SU-DHL-6 (cell line): ENCODE results near the gene SHISAL1.

ENCODE experiments used
- EZH2phosphoT487 ChIP-seq: fragments of 200-600 bp; sonication (generic), shearing (Covaris generic); conservative IDR thresholded peaks from 2 replicates; pipeline ENCODE4 v1.6.1; 2018; ENCODE audit warnings: mild to moderate bottlenecking, antibody characterized with exemption, low read length, moderate library complexity, mixed read lengths
- TF ChIP-seq, protein P1 (sequence below): fragments of 200-600 bp; sonication (generic); IDR thresholded peaks from one replicate; pipeline ENCODE4 v1.5.1; 2017; ENCODE audit warnings: antibody characterized with exemption, mild to moderate bottlenecking, low read length, moderate library complexity; ENCODE audit not compliant: insufficient read depth, poor library complexity, severe bottlenecking

DNA sequence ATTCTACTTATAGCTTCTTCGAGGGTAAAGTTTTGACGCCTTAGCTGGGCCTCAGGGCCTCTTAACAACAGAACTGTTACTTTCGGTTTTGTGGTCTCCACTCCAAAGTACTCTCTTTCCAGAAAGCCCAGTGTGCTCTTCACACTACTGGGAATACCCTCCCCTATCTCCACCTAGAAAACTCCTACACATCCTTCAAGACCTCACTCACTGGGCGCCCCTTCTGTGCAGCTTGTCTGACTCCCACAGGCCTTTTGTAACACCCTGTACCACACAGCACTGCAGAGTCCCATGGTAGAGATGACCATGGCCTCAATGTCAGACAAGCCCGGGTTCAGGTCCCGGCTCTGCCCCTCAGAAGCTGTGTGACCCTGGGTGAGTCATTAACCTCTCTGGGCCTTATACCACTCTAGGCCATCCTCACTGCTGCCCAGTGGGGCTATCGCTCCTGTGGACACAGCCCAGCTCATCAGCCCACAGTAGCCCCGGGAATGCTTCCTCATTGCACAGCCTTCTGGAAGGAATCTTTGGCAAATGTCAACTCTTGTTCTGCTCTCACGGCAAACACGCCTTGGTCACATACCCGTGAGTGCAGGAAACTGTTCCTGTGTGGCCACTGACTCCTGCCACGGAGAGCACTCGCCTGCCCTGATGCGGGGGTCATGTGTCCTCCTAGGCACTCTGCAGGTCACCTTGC, 51.4 kb downstream of the SHISAL1 start:
- TF ChIP-seq, protein P1, sequence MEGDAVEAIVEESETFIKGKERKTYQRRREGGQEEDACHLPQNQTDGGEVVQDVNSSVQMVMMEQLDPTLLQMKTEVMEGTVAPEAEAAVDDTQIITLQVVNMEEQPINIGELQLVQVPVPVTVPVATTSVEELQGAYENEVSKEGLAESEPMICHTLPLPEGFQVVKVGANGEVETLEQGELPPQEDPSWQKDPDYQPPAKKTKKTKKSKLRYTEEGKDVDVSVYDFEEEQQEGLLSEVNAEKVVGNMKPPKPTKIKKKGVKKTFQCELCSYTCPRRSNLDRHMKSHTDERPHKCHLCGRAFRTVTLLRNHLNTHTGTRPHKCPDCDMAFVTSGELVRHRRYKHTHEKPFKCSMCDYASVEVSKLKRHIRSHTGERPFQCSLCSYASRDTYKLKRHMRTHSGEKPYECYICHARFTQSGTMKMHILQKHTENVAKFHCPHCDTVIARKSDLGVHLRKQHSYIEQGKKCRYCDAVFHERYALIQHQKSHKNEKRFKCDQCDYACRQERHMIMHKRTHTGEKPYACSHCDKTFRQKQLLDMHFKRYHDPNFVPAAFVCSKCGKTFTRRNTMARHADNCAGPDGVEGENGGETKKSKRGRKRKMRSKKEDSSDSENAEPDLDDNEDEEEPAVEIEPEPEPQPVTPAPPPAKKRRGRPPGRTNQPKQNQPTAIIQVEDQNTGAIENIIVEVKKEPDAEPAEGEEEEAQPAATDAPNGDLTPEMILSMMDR, result no peak
- TF ChIP-seq EZH2phosphoT487, result no peak
